ENCODE measurements around the gene ERCC4. TPM values are rescaled to one million over a fixed set of nuclear protein-coding genes. Genes with fewer than 3 reads are reported as not detected.

ERCC4 gene
- total RNA-seq, 8 experiments from 2014 or later, result 6.5 to 13.3 (median 8.6) TPM

Other genes with a start within 250 kb of the ERCC4 start
- 10 to 100 TPM in 7 of 8 experiments, 1 to 10 TPM in 1; 4.2 to 32.2 (median 13.6) TPM for gene MRTFB, start 151.2 kb downstream of the ERCC4 start, total RNA-seq